ENCODE data around the gene GLT6D1.

- TF ChIP-seq CTCF (IDR thresholded peaks at IDR 0.05; ENCODE audit: low read depth, low read length): no peak
- TF ChIP-seq EZH2phosphoT487 (IDR thresholded peaks at IDR 0.05; ENCODE audit: low read depth): no peak
Measured at GRCh38 chr9:135610290-135611141, 28.8 kb downstream of the GLT6D1 start.

Measured in OCI-LY3 (cell line).